ENCODE data around the gene CSGALNACT2.

DNA sequence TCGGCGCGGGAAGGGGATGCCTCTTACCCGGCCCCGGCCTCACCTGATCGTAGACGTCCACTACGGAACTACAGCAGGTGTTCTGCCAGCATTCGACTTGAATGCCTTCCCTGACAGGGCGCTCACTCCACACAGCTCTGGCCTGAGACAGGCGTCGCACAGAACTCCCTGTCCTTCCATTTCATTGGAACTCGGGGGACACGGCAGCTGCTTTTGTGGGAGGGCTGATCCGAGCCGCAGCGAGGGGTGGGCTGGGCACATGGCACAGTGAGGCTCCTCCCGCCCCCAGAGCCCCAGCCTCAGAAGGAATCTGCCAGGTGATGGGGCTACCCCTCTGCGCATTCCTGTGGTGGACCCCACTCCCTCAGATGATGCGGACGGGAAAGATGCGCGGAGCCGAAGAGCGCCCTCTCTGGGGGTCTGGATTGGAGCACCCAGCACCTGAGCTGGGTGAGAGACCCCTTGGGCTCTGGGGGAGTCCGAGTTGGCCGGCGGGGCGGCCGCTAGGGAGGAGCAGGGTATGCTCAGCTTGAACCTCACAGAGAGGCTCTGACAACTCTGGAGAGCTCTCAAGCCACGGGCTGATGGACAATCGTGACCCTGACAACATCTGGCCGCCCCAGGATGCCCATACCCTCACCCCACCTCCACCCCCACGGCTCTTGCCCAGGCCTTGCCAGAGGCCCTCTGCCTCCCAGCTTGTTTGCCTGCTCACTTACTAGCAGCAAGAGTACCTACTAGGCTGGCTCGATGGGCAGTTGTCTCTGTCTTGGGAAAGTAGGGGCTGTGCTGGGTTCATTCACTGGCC is 92.1 kb downstream of the CSGALNACT2 start:
- TF ChIP-seq, protein P1, sequence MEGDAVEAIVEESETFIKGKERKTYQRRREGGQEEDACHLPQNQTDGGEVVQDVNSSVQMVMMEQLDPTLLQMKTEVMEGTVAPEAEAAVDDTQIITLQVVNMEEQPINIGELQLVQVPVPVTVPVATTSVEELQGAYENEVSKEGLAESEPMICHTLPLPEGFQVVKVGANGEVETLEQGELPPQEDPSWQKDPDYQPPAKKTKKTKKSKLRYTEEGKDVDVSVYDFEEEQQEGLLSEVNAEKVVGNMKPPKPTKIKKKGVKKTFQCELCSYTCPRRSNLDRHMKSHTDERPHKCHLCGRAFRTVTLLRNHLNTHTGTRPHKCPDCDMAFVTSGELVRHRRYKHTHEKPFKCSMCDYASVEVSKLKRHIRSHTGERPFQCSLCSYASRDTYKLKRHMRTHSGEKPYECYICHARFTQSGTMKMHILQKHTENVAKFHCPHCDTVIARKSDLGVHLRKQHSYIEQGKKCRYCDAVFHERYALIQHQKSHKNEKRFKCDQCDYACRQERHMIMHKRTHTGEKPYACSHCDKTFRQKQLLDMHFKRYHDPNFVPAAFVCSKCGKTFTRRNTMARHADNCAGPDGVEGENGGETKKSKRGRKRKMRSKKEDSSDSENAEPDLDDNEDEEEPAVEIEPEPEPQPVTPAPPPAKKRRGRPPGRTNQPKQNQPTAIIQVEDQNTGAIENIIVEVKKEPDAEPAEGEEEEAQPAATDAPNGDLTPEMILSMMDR (IDR thresholded peaks at IDR 0.05): no peak
- TF ChIP-seq POLR2A (IDR thresholded peaks at IDR 0.05): no peak
